GM12892 (cell line): ENCODE measurements around the gene C2CD4C.
"Not testable (repeated sequence)": the region's sequence is repeated elsewhere in the genome, so short reads cannot be mapped to it uniquely, and the experiment has no call there.

ENCODE experiments used
- DNase-seq: peaks from one replicate; pipeline ENCODE4 v3.0.0; 2011; ENCODE audit not compliant: insufficient read length
- FAIRE-seq: peaks from 2 replicates; lab custom pipeline; 2011; peaks lifted over from hg19 to GRCh38; lab: Jason Lieb, UNC
- POLR2A ChIP-seq: IDR thresholded peaks from 2 replicates; pipeline ENCODE4 v1.6.1; 2011; ENCODE audit warnings: low read depth, low read length, control low read depth
- POLR2AphosphoS5 ChIP-seq: IDR thresholded peaks from 2 replicates; pipeline ENCODE4 v1.6.1; 2011; ENCODE audit warnings: low read depth, low read length, control low read depth
- TAF1 ChIP-seq: IDR thresholded peaks from 2 replicates; pipeline ENCODE4 v1.6.1; 2011; ENCODE audit warnings: low read depth, mild to moderate bottlenecking, control low read depth, low read length, borderline replicate concordance

C2CD4C gene

DNA sequence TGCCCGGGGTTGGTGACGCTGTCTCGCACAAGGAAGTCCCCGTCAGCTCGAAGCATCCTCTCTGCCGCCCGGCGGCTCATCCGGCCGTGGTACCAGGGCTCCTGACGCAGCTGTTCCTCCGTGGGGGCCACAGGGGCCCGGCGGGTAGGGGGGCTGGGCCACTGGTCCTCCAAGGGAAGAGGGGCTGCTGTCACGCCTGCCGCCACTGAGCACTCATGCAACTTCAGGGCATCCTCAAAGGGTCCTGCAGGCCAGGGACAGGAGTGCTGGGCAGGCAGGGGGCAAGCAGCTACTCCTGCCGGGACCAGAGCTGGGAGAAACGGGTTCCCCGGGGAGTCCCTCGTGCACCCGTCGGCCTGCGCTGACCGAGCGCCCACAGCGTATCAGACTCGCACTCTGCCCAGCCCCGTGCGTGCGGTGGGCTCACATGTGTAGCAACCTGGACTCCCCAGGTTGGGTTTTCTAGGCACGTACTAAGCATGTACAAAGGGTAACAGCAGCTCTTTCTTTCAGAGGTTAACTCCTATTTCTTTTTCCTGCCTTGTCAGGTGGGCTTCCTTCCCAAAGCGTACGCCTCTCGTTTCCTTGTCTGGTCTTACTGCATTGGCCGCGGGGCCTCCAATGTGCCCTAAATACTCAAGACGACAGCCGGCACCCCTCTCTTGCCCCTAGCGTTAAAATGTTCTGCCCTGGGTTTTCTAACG is 13.4 kb upstream of the C2CD4C start:
- no peak for TF ChIP-seq POLR2AphosphoS5
- no peak for TF ChIP-seq POLR2A
- TF ChIP-seq TAF1: no peak
- DNase-seq (no peak), FAIRE-seq (no peak)

DNA sequence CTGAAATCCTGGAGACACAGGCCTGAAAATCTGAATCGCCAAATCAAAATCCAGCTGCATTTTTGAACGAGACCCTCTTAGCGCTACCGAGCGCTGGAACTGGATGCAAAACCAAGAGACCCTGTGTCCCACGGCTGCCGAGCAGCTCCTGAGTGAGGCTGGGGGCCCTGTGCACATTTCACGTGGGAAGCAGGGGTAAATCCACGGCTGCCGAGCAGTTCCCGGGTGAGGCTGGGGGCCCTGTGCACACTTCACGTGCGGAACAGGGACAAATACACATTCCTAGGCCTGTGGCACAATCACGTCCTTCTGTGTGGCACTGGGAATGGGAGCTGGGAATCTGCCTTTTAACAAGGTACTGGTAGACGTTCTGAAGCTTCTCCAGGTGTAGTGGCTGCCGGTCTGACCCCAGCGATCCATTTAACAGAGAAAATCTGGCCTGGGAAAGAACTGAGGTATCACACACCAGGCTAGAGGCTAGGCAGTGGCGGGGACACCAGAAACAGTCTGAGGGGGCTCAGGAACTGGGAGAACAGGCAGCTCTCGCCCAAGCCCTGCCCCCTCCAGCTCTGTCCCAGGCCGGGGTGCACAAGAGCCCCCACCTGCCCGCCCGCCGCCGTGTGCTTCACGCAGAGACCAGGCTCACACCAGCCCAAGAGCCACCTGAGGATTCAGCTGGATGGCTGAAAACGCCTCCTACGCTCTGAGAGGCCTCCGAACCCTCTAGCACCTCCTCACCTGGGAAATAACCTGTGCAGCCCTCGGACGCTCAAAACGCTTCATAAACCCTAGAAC is 11.0 kb upstream of the C2CD4C start:
- TF ChIP-seq POLR2AphosphoS5: no peak
- no peak for TF ChIP-seq POLR2A
- no peak for TF ChIP-seq TAF1
- FAIRE-seq (no peak), DNase-seq (no peak)

DNA sequence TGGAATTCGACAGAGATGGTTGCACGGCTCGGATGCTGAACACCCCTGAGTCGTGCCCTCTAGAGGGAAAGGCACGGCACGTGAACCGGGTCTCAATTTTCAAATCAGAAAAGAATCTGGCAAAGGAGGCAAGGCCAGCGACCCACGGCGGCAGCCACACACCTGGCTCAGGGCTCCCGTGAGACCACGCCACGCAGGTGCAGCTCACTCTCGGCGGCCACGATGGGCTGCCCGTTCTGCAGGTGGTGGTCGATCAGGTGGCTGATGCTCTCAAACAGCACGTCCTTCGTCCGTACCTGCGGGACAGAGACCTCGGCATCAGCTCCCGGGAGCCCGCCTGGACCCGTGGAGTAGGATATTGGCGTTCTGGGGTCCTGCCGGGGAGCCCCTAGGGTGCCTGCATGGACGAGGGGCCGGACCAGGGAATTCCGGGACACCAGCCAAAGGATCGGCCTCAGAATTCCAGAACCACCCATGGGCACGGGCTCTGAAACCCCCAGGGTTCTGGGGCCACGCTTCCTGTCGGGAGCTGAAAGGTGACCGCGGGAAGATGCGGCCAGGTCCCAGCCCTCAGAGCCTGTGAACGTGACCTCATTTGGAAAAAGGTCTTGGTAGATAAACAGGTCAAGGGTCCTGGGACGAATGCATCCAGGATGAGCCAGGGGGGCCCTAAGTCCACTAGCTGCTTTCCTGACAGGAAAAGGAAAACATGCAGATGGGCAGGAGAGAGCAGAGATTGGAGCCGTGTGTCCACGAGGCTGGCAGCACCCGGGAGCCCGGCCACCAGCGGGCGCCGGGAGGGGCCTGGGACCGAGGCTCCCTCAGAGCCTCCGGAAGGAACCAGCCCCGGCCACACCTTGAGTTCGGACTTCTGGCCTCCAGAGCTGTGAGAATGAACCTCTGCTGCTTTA is 10.1 kb upstream of the C2CD4C start:
- no peak for TF ChIP-seq TAF1
- TF ChIP-seq POLR2AphosphoS5: no peak
- no peak for TF ChIP-seq POLR2A
- DNase-seq (no peak), FAIRE-seq (no peak)

DNA sequence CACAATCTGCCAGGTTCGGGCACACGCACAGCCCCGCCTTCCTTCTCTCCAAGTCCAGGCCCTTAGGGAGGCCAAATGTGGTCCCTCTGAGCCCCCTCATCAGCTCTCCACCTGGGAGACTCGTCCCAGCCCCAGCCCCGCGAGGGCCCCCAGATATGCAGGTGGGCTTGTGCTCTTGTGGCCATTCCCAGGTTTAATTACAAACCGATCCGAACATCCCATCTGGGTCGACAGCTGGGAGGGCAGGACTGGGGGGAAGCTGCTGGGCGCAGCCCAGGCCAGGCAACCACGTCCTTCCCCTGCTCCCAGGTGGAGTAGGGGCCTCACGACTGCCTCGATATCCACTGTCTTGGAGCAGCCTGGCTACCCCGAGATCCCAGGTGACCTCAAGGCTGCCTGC is 7.5 kb upstream of the C2CD4C start:
- FAIRE-seq: no peak
- DNase-seq: no peak
- TF ChIP-seq TAF1: no peak
- TF ChIP-seq POLR2A: no peak
- TF ChIP-seq POLR2AphosphoS5: no peak

DNA sequence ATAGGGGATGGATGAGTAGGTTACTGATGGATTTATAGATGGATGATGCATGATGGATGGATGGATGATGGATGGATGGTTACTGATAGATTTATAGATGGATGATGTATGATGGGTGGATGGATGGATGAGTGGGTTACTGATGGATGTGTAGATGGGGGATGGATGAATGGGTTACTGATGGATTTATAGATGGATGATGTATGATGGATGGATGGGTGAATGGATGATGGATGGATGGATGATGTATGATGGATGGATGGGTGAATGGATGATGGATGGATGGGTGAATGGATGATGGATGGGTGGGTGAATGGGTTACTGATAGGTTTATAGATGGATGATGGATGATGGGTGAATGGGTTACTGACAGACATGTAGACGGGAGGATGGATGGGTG is 6.3 kb upstream of the C2CD4C start:
- TF ChIP-seq POLR2AphosphoS5 (no peak), TAF1 (no peak), POLR2A (no peak)
- DNase-seq (no peak), FAIRE-seq (no peak)

DNA sequence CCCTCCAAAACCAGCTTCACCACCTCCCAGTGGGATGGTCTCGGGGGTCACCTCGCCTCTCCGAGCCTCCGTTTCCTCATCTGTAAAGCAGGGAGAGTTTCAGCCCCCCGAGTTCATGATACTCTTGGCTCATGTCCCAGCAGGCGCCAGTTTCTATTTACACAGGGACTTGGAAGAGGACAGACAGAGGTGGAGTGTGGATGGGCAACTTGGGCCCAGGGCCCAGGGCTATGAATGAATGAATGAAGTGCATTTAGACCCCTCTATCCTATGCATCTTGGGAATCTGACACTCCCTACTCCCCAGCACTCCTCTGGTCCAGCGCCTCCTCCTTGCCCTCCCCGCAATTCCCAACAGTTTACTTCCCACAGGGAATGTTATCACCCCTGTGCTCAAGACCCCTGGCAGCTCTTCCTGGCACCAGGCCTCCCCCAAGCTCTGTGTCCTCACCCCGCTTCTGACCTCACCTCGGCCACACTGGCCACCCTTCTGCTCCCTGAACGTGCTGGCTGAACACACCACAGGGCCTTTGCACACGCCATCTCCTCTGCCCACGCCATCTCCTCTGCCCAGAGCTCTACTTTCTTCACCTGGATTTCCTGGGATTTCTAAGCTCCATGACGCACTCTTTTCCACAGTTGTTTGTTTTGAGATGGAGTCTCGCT is 4.9 kb upstream of the C2CD4C start:
- FAIRE-seq (no peak), DNase-seq (no peak)
- TF ChIP-seq POLR2AphosphoS5: no peak
- no peak for TF ChIP-seq POLR2A
- no peak for TF ChIP-seq TAF1

DNA sequence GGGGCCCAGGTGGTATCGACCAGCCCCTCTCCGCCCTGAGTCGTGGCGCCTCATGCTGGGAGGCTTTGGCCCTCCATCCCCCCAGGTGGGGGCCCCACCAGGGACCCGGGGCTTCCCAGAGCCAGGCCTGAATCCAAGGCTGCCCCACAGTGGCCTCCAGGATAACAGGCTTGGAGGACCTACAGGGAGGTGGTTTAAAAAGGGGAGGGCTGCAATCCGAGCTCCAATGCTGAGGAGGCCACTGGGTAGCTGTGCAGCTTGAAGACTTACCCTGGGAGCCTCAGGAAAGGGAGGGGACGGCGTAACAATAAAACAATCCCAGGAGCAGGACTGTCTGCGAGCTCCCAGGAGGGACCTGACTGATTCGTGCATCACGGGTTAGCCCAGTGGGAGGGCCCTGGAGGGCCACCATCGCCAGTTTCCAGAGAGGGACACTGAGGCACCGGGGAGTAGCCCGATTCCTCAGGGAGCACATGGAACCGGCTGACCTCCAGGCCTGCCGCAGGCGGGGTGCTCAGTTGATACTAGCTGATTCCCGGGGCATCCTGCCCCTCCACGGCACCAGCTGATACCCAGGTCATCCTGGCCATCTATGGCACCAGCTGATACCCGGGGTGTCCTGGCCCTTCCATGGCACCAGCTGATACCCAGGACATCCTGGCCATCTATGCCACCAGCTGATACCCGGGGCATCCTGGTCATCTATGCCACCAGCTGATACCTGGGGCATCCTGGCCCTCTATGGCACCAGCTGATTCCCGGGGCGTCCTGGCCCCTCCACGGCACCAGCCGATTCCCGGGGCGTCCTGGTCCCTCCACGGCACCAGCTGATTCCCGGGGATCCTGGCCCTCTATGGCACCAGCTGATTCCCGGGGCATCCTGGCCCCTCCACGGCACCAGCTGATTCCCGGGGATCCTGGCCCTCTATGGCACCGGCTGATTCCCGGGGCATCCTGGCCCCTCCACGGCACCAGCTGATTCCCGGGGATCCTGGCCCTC is 3.7 kb upstream of the C2CD4C start:
- DNase-seq: no peak
- TF ChIP-seq POLR2AphosphoS5: no peak
- TF ChIP-seq TAF1: no peak
- FAIRE-seq: no peak

DNA sequence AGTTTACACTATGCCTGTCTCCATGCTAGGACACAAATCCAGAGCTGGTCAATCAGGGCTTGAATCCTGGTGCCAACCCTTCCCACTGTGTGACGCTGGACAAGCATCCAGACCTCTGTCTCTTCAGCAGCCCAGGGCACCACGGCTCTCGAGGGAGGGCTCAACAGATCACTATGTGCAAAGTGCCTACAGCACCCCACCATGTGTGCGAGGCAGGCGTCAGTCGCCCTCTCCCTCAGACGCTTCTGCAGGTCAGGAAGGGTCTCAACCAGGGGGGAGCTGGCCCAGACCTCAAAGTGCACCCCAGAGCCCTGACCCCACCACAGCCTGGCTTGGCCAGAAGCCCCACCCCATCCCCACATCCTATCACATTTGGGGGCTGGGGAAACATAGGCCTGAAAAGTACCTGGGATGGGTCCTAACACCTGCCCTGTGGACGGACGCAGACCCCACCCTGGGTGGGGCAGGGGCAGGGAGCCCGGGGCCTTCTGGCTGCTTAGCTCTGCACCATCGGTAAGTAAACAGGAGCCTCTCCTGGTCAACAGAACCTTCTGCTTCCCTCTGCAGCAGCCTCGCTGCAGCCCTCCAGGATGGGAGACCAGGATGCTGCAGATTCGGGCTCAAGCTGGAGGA is 2.9 kb upstream of the C2CD4C start:
- TF ChIP-seq POLR2AphosphoS5: no peak
- no peak for TF ChIP-seq POLR2A
- TF ChIP-seq TAF1: no peak
- FAIRE-seq: no peak
- no peak for DNase-seq

DNA sequence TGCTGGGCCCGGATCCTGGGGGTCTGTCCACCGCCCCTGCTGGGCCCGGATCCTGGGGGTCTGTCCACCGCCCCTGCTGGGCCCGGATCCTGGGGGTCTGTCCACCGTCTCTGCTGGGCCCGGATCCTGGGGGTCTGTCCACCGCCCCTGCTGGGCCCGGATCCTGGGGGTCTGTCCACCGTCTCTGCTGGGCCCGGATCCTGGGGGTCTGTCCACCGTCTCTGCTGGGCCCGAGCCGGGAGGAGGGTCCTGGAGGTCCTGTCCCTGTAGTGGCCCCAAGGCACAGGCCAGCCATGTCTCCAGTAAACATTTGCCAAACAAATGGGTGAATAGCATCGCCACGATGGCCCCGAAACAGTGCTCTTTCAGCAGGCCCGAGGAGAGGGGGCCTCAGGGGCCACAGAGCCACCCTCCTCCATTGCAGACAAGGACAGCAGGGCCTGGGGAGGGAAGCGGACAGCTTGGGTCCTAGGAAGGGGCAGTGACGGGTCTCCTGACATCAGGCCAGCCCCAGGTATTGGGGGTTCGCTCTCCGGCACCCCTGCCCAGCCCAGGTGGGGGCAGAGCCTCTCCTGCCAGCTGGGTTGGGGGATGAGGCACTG is 2.3 kb upstream of the C2CD4C start:
- not testable (repeated sequence) for FAIRE-seq, DNase-seq

DNA sequence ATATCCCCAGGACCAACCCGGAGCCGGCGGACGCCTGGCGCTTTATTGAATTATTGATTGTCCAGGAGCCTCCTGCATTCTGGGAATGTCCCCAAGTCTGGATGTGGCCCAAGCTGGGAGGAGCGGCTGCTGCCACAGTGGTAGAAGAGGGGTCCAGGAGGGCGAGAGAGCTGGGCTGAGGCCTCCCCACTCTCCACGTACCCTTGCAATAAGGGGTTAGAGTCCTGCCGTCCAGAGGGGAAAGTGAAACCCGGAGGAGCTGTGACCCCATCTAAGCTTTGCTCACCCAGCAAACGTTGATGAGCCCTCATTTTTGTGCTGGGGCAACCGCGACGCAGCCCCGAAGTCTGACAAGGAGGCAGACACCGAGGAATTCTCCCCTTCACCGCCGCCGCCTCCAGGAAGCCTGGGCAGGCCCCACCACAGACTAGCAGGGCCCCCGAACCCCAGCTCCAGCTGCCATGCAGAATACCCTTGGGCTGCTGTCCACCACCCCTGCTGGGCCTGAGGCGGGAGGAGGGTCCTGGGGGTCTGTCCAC is 1.4 kb upstream of the C2CD4C start:
- no peak for TF ChIP-seq TAF1
- no peak for TF ChIP-seq POLR2AphosphoS5
- TF ChIP-seq POLR2A: no peak
- DNase-seq: no peak
- FAIRE-seq: no peak
